HG03439 (cell line): Measurements from ENCODE around the gene NEK3.
"Not testable (repeated sequence)": the region's sequence is repeated elsewhere in the genome, so short reads cannot be mapped to it uniquely, and the experiment has no call there.

Experiments used
- ATAC-seq: cut with Tn5 transposase; IDR thresholded peaks from one replicate; pipeline ENCODE4 v1.9.1; 2021; ENCODE audit warnings: mild to moderate bottlenecking, moderate library complexity; ENCODE audit not compliant: unreplicated experiment

The NEK3 gene

GRCh38 chr13:52125547-52125946, 33.9 kb downstream of the NEK3 start:
- no peak for ATAC-seq

DNA sequence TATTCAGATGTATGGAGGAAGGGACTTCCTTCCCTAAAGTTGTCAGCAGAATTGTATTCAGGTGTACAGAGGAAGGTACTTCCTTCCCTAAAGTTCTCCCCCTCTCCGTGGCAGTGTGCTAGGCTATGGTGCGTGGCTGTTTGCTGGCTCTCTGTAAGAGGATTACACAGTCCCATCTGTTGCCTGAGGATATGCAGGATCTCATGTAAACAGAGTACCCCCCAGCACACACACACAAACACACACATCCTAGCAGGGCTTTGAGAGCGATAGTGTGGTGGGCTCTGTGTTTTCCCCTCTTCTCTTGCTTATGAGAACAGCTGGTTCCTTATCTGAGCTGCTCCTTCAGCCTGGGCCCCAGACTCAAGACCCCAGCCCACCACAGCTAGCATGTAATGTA, 40.8 kb downstream of the NEK3 start:
- ATAC-seq, result no peak

GRCh38 chr13:52118095-52118494, 41.3 kb downstream of the NEK3 start:
- no peak for ATAC-seq

GRCh38 chr13:52112591-52112990, 46.8 kb downstream of the NEK3 start:
- ATAC-seq, result no peak

GRCh38 chr13:52109116-52109670, 50.2 kb downstream of the NEK3 start:
- ATAC-seq, result no peak

DNA sequence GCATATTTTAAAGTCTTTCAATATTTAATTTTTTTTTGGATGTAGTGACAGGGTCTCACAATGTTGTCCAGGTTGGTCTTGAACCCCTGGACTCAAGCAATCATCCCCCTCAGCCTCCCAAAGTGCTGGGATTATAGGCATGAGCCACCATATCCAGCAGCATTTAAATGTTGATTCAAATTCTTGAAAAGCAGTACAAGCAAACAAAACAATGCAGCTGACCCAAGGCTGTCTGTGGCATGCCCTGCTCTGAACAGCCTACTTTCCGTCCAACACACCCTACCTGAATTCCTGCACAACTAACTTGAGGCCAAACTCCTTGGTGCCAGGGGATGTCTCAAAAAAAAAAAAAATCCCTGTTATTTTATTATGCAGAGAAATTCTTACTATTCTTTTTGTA, 53.6 kb downstream of the NEK3 start:
- no peak for ATAC-seq

DNA sequence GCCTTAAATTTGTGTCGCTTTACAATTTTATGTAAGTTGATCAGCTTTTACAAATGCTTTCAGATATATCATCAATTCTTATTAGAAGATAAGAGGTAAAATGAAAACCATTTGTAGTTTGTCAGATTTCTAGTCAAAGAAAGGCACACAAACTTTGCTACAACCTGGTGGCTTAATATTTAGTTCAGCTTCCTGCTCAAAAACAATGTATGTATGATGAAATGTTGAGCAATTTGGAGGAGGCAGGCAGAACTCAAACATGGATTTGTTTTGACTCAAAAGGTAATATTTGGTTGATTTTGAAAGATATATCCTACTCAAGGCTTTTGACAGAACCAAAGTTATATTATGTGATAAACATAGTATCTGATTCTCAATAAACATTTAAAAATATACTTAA, 54.8 kb downstream of the NEK3 start:
- no peak for ATAC-seq

GRCh38 chr13:52103386-52103785, 56.0 kb downstream of the NEK3 start:
- no peak for ATAC-seq

DNA sequence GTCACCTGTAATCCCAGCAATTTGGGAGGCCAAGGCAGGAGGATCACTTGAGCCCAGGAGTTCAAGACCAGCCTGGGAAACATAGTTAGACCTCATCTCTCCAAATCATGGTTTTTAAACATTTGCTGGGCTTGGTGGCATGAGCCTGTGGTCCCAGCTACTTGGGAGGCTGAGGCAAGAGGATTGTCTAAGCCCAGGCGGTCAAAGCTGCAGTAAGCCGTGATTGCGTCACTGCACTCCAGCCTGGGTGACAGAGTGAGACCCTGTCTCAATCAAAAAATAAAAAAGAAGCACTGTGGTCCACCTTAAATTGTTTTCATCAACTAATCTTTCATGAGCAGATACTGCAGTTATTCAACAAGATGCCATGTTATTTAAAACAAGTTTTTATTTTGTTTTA, 57.0 kb downstream of the NEK3 start:
- ATAC-seq, result not testable (repeated sequence)

- no peak for ATAC-seq
Measured at GRCh38 chr13:52097197-52097596, 62.2 kb downstream of the NEK3 start.

GRCh38 chr13:52096748-52097147, 62.6 kb downstream of the NEK3 start:
- ATAC-seq, result no peak

- no peak for ATAC-seq
Measured at GRCh38 chr13:52096062-52096461, 63.3 kb downstream of the NEK3 start.

GRCh38 chr13:52092087-52092486, 67.3 kb downstream of the NEK3 start:
- no peak for ATAC-seq

- no peak for ATAC-seq
Measured at GRCh38 chr13:52091473-52091872, 67.9 kb downstream of the NEK3 start.

DNA sequence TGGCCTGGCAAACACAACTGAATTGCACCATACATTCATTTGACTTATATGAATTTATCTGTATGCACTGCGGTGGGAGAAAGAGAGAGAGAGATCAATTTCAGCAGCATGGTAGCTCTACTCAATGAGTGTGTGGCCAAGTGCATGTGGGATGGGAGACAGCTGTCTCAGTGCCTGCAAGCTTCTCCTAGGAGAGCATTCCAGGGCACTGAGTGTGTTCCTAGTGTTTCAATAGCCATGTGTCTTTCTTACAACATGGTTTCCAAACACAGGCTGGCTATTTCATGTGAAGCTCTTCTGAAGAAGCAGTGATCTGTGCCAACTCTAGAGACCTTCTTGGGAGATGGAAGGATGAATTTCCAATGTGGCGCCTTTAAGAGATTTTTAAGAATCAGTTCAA, 74.0 kb downstream of the NEK3 start:
- ATAC-seq, result no peak

- ATAC-seq, result not testable (repeated sequence)
Measured at GRCh38 chr13:52084981-52085380, 74.4 kb downstream of the NEK3 start.
